WTC11 (cell line): ENCODE data around the gene TRAF7. TPM values are rescaled to one million over a fixed set of nuclear protein-coding genes. Genes with fewer than 3 reads are reported as not detected.

Experiments
- ATAC-seq: fragments of 200-7000 bp; cut with Tn5 transposase; 2 replicates; pipeline ENCODE4 v1.10.0; 2021; ENCODE audit warnings: mild to moderate bottlenecking, moderate library complexity
- CTCF ChIA-PET: fragments of 300-600 bp; sonication (Branson Sonifier 250); formaldehyde crosslinking; loops from one replicate; lab custom pipeline; 2021; ENCODE audit warnings: antibody characterized with exemption; lab: Charles Lee
- POLR2A ChIA-PET: fragments of 350-600 bp; sonication (Branson Sonifier 250); formaldehyde crosslinking; loops from one replicate; lab custom pipeline; 2021; ENCODE audit warnings: antibody characterized with exemption; lab: Charles Lee
- DNase-seq: peaks from one replicate; pipeline ENCODE4 v3.0.0; 2021; ENCODE audit warnings: low spot score
- H3K27ac Mint-ChIP-seq: 2 replicates; pipeline ENCODE4 v1.8.0; 2021; ENCODE audit warnings: mixed read lengths
- H3K27me3 Mint-ChIP-seq: 2 replicates; pipeline ENCODE4 v1.8.0; 2021; ENCODE audit warnings: low read depth, mild to moderate bottlenecking, moderate library complexity, mixed read lengths
- H3K36me3 Mint-ChIP-seq: 2 replicates; pipeline ENCODE4 v1.8.0; 2021; ENCODE audit warnings: mixed read lengths
- H3K4me1 Mint-ChIP-seq: 2 replicates; pipeline ENCODE4 v1.8.0; 2022; ENCODE audit warnings: mixed read lengths
- H3K4me3 Mint-ChIP-seq: 2 replicates; pipeline ENCODE4 v1.8.0; 2021; ENCODE audit warnings: mild to moderate bottlenecking, moderate library complexity, mixed read lengths
- H3K9me3 Mint-ChIP-seq: 2 replicates; pipeline ENCODE4 v1.8.0; 2021; ENCODE audit warnings: mixed read lengths
- ATF1 ChIP-seq: sonication (generic); formaldehyde crosslinking; IDR thresholded peaks from 2 replicates; pipeline ENCODE4 v1.8.1; 2023; ENCODE audit warnings: mild to moderate bottlenecking, moderate library complexity, missing genetic modification reagents
- ELF4 ChIP-seq: sonication (generic); formaldehyde crosslinking; IDR thresholded peaks from 2 replicates; pipeline ENCODE4 v1.8.1; 2022; ENCODE audit warnings: low read depth, mild to moderate bottlenecking, moderate library complexity, missing genetic modification reagents
- NFE2L1 ChIP-seq: sonication (generic); formaldehyde crosslinking; IDR thresholded peaks from 2 replicates; pipeline ENCODE4 v1.8.1; 2023; ENCODE audit warnings: missing genetic modification reagents
- NR1H2 ChIP-seq: sonication (generic); formaldehyde crosslinking; IDR thresholded peaks from 2 replicates; pipeline ENCODE4 v1.9.0; 2021; ENCODE audit warnings: mild to moderate bottlenecking, moderate library complexity, missing genetic modification reagents
- NR2C2 ChIP-seq: sonication (generic); formaldehyde crosslinking; IDR thresholded peaks from 2 replicates; pipeline ENCODE4 v1.8.0; 2022; ENCODE audit warnings: mild to moderate bottlenecking, missing genetic modification reagents
- SOX15 ChIP-seq: fragments of 250-450 bp; sonication (Bioruptor Pico); IDR thresholded peaks from 2 replicates; pipeline ENCODE4 v1.9.0; 2021; ENCODE audit warnings: mild to moderate bottlenecking
- total RNA-seq: library from RNA; stranded (reverse); gene quantifications from 3 replicates; pipeline ENCODE4 v1.2.3, GENCODE V29; 2021
- TF ChIP-seq, protein P1 (sequence below): sonication (generic); formaldehyde crosslinking; IDR thresholded peaks from 2 replicates; pipeline ENCODE4 v1.8.1; 2022; ENCODE audit warnings: mild to moderate bottlenecking, missing genetic modification reagents, moderate library complexity, borderline replicate concordance
- TF ChIP-seq, protein P2 (sequence below): sonication (generic); formaldehyde crosslinking; IDR thresholded peaks from 2 replicates; pipeline ENCODE4 v1.8.1; 2022; ENCODE audit warnings: low read depth, missing genetic modification reagents, borderline replicate concordance
- TF ChIP-seq, protein P3 (sequence below): fragments of 250-450 bp; sonication (Bioruptor Pico); IDR thresholded peaks from 2 replicates; pipeline ENCODE4 v1.9.0; 2021; ENCODE audit warnings: mild to moderate bottlenecking, borderline replicate concordance
- TF ChIP-seq, protein P4 (sequence below): fragments of 250-450 bp; sonication (Bioruptor Pico); IDR thresholded peaks from 2 replicates; pipeline ENCODE4 v1.9.0; 2021; ENCODE audit warnings: mild to moderate bottlenecking
- TF ChIP-seq, protein P5 (sequence below): sonication (generic); formaldehyde crosslinking; conservative IDR thresholded peaks from 2 replicates; pipeline ENCODE4 v1.8.1; 2022; ENCODE audit warnings: mild to moderate bottlenecking, missing genetic modification reagents
- TF ChIP-seq, protein P6 (sequence below): fragments of 200-600 bp; IDR thresholded peaks from 2 replicates; pipeline ENCODE4 v1.8.0; 2022; ENCODE audit warnings: antibody characterized with exemption
- TF ChIP-seq, protein P7 (sequence below): sonication (generic); formaldehyde crosslinking; IDR thresholded peaks from 2 replicates; pipeline ENCODE4 v1.8.0; 2023; ENCODE audit warnings: missing genetic modification reagents

The TRAF7 gene
- total RNA-seq, 1 experiment from 2014 or later, result 148 TPM

DNA sequence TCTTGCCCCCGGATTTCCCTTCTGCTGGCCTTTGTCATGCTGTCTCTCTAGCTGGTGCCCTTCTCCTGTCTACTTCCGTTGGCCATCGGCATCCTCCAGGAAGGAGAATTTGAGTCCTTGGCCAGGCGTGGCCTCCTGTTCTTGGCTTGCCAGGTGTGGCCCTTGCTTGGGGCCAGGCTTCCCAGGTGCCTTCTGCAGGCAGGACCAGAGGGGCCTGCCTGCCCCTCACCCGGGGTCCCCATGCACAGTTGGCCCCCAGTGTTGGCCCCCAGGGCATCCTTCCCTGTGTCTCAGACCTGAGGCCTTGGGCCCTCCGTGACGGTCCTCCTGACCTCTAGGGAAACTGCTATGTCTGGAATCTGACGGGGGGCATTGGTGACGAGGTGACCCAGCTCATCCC is 52.3 kb downstream of the TRAF7 start:
- ChIA-PET POLR2A (no interaction called here), CTCF (no interaction called here)
- H3K4me3 Mint-ChIP-seq, result peak overlapping the region; percentile 52
- peaks cover 5% of the 10 kb centered on the region for H3K27me3 Mint-ChIP-seq
- no peak for DNase-seq
- peaks cover 20% of the 10 kb centered on the region for H3K36me3 Mint-ChIP-seq
- ATAC-seq, result no peak
- TF ChIP-seq, protein P1, sequence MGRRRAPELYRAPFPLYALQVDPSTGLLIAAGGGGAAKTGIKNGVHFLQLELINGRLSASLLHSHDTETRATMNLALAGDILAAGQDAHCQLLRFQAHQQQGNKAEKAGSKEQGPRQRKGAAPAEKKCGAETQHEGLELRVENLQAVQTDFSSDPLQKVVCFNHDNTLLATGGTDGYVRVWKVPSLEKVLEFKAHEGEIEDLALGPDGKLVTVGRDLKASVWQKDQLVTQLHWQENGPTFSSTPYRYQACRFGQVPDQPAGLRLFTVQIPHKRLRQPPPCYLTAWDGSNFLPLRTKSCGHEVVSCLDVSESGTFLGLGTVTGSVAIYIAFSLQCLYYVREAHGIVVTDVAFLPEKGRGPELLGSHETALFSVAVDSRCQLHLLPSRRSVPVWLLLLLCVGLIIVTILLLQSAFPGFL (CRISPR knock-in tag), result no peak
- TF ChIP-seq, protein P2, sequence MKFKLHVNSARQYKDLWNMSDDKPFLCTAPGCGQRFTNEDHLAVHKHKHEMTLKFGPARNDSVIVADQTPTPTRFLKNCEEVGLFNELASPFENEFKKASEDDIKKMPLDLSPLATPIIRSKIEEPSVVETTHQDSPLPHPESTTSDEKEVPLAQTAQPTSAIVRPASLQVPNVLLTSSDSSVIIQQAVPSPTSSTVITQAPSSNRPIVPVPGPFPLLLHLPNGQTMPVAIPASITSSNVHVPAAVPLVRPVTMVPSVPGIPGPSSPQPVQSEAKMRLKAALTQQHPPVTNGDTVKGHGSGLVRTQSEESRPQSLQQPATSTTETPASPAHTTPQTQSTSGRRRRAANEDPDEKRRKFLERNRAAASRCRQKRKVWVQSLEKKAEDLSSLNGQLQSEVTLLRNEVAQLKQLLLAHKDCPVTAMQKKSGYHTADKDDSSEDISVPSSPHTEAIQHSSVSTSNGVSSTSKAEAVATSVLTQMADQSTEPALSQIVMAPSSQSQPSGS (CRISPR knock-in tag), result no peak
- H3K9me3 Mint-ChIP-seq, result no peaks in the 10 kb centered on the region
- H3K27ac Mint-ChIP-seq, result no peak overlapping the region
- peaks cover 27% of the 10 kb centered on the region for H3K4me1 Mint-ChIP-seq

DNA sequence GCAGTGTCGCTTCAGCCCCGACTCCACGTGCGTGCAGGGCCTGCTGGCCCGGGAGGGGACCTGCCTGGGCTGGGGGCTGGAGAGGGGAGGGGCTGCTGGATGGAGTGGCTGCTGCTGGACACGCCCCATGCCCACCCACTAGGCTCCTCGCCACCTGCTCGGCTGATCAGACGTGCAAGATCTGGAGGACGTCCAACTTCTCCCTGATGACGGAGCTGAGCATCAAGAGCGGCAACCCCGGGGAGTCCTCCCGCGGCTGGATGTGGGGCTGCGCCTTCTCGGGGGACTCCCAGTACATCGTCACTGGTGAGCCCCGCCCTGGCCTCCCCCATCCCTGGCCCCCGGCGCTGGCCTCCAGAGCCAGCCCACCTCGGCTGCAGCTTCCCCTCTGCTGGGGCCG is 52.7 kb downstream of the TRAF7 start:
- DNase-seq (no peak), ATAC-seq (no peak)
- peaks cover 5% of the 10 kb centered on the region for H3K27me3 Mint-ChIP-seq
- H3K36me3 Mint-ChIP-seq, result peaks cover 22% of the 10 kb centered on the region
- H3K27ac Mint-ChIP-seq, result no peak overlapping the region
- peaks cover 32% of the 10 kb centered on the region for H3K4me1 Mint-ChIP-seq
- TF ChIP-seq, protein P3, sequence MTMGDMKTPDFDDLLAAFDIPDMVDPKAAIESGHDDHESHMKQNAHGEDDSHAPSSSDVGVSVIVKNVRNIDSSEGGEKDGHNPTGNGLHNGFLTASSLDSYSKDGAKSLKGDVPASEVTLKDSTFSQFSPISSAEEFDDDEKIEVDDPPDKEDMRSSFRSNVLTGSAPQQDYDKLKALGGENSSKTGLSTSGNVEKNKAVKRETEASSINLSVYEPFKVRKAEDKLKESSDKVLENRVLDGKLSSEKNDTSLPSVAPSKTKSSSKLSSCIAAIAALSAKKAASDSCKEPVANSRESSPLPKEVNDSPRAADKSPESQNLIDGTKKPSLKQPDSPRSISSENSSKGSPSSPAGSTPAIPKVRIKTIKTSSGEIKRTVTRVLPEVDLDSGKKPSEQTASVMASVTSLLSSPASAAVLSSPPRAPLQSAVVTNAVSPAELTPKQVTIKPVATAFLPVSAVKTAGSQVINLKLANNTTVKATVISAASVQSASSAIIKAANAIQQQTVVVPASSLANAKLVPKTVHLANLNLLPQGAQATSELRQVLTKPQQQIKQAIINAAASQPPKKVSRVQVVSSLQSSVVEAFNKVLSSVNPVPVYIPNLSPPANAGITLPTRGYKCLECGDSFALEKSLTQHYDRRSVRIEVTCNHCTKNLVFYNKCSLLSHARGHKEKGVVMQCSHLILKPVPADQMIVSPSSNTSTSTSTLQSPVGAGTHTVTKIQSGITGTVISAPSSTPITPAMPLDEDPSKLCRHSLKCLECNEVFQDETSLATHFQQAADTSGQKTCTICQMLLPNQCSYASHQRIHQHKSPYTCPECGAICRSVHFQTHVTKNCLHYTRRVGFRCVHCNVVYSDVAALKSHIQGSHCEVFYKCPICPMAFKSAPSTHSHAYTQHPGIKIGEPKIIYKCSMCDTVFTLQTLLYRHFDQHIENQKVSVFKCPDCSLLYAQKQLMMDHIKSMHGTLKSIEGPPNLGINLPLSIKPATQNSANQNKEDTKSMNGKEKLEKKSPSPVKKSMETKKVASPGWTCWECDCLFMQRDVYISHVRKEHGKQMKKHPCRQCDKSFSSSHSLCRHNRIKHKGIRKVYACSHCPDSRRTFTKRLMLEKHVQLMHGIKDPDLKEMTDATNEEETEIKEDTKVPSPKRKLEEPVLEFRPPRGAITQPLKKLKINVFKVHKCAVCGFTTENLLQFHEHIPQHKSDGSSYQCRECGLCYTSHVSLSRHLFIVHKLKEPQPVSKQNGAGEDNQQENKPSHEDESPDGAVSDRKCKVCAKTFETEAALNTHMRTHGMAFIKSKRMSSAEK (CRISPR knock-in tag), result no peak
- TF ChIP-seq SOX15, result no peak
- H3K9me3 Mint-ChIP-seq, result no peaks in the 10 kb centered on the region
- no peak overlapping the region for H3K4me3 Mint-ChIP-seq
- CTCF ChIA-PET, result interaction anchor here (3.4 kb wide), 1 partner anchor 14 kb away, joined by 28 read pairs; no protein-coding TSS in a partner anchor
- POLR2A ChIA-PET, result no interaction called here

DNA sequence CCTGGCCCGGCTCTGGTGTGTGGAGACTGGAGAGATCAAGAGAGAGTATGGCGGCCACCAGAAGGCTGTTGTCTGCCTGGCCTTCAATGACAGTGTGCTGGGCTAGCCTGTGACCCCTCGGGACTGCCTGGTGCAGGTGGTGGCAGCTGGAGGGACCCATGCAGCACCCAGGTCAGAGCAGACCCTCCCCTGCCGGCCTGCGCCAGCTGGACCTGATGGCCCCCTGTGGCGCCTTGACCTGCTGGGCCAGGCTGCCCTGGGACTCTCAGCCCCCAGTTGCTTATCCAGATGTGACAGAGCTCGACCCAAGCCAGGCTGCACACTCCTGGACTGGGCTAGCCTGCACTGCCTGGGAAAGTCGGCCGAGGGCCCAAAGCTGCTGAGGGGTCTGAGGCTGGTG is 53.2 kb downstream of the TRAF7 start:
- ATAC-seq, result no peak
- H3K36me3 Mint-ChIP-seq, result peaks cover 25% of the 10 kb centered on the region
- POLR2A ChIA-PET, result no interaction called here
- H3K27ac Mint-ChIP-seq, result no peak overlapping the region
- CTCF ChIA-PET, result interaction anchor here (3.4 kb wide), 1 partner anchor 14 kb away, joined by 28 read pairs; no protein-coding TSS in a partner anchor
- peaks cover 36% of the 10 kb centered on the region for H3K4me1 Mint-ChIP-seq
- peaks cover 1% of the 10 kb centered on the region for H3K27me3 Mint-ChIP-seq
- H3K9me3 Mint-ChIP-seq, result no peaks in the 10 kb centered on the region
- TF ChIP-seq, protein P4, sequence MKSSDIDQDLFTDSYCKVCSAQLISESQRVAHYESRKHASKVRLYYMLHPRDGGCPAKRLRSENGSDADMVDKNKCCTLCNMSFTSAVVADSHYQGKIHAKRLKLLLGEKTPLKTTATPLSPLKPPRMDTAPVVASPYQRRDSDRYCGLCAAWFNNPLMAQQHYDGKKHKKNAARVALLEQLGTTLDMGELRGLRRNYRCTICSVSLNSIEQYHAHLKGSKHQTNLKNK (CRISPR knock-in tag), result no peak
- TF ChIP-seq, protein P5, sequence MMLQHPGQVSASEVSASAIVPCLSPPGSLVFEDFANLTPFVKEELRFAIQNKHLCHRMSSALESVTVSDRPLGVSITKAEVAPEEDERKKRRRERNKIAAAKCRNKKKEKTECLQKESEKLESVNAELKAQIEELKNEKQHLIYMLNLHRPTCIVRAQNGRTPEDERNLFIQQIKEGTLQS (CRISPR knock-in tag), result no peak
- TF ChIP-seq ATF1 (CRISPR knock-in tag) (no peak), ELF4 (CRISPR knock-in tag) (no peak), NR2C2 (CRISPR knock-in tag) (no peak), NFE2L1 (CRISPR knock-in tag) (no peak), NR1H2 (CRISPR knock-in tag) (no peak)
- TF ChIP-seq, protein P6, sequence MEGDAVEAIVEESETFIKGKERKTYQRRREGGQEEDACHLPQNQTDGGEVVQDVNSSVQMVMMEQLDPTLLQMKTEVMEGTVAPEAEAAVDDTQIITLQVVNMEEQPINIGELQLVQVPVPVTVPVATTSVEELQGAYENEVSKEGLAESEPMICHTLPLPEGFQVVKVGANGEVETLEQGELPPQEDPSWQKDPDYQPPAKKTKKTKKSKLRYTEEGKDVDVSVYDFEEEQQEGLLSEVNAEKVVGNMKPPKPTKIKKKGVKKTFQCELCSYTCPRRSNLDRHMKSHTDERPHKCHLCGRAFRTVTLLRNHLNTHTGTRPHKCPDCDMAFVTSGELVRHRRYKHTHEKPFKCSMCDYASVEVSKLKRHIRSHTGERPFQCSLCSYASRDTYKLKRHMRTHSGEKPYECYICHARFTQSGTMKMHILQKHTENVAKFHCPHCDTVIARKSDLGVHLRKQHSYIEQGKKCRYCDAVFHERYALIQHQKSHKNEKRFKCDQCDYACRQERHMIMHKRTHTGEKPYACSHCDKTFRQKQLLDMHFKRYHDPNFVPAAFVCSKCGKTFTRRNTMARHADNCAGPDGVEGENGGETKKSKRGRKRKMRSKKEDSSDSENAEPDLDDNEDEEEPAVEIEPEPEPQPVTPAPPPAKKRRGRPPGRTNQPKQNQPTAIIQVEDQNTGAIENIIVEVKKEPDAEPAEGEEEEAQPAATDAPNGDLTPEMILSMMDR, result no peak
- TF ChIP-seq, protein P7, sequence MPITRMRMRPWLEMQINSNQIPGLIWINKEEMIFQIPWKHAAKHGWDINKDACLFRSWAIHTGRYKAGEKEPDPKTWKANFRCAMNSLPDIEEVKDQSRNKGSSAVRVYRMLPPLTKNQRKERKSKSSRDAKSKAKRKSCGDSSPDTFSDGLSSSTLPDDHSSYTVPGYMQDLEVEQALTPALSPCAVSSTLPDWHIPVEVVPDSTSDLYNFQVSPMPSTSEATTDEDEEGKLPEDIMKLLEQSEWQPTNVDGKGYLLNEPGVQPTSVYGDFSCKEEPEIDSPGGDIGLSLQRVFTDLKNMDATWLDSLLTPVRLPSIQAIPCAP (CRISPR knock-in tag), result no peak
- TF ChIP-seq, protein P3 (CRISPR knock-in tag), result no peak
- DNase-seq, result no peak
- no peak overlapping the region for H3K4me3 Mint-ChIP-seq
